ENCODE results near the gene PDE2A.

The PDE2A gene

DNA sequence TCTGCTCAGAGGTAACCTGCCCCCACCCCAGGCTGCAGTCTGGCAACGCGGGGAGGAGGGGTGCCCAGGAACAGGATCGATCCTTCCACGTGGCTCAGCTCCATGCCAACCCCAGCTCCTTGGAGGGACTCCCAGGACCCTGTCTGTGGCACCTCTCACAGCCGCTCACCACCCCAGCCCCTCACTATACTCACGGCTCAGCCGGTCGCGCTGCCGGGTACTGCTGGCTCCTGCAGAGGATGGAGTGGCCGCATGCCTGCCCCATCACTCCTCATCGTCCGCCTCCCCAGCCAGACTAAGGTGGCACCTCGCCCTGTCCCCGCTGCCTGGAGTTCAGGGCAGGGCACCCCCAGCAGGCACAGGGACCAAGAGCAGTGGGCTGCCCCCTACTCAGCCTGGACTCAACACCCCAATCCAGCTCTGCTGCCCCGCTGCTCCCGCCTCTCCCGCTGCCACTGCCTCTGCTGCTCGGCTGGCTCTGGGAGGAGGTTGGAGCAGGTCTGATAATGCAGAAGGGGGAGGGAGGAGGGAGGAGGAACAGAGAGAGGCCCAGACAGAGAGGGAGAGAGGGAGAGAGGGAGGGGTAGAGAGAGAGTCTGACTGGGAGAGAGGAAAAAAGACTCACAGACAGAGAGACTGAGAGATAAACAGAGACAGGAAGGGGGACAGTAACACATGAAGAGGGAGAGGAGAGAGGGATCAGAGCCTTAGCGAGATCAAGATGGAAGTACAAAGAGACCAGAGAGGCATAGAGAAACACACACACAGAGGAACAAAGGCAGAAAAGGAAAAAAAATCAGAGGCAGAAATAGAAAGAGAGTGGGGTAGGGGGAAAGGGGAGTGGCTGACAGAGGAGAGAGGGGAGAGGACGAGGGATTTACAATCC is at the start of gene PDE2A:
Gene PDE2A, minus strand, starts transcription at position 480 of the 886 bp plus-strand sequence. Its CDS starts 215 bp downstream, at position 265.
- no peak for DNase-seq

DNA sequence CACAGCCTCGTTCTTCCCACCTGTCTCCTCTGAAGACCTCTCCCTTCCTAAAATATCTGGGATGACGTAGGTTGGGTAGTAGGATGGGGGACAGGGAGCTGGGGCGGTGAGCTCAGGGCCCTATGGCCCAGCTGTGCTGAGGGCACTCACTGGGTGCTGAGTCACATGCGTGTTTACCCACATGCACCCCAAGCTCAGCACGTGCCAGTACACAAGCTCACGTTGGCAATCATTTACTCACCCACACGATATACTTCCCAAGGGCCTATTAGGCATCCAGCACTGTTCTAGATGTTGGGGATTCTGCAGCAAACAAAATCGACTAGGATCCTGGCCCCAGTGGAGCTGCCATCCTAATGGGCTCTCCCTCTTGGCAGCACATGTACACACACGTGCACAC is 49.3 kb upstream of the PDE2A start:
- no peak for DNase-seq

DNA sequence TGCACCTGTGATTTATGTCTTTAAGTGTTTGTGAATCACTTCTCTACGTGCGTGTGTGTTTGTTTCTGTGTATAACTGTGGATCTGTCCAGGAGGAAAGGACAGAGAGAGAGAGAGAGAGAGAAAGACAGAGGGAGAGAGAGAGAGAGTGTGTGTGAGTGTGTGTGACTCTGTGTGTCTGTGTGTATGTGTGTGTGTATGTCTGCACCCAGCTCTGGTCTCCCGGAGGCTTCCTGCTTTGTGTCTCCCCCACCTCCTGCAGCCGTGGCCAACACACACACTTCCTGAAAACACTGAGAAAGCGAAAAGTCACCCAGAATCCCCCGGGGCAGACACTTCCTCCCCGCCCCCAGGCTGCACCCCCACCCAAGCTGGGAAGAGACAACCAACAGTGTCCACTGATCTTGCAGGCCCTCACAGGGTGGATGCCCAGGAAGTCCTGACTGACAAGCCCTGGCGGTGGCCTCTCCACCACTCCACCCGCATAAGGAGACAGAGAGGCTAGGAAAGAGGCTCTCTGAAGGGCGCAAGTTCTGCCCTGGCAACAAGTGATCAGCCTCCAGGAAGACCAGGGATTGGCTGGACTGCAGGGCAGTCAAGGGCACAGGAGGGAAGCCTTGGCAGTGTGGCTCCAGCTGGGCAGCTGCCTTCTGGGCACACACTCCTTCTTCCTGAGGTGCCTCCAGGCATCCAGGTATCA is 48.0 kb upstream of the PDE2A start:
- peak; percentile 89 to 91 for DNase-seq

- peak; percentile 52 to 60 for DNase-seq
These were observed 47.4 kb upstream of the PDE2A start for GRCh38 chr11:72721689-72722049.

DNA sequence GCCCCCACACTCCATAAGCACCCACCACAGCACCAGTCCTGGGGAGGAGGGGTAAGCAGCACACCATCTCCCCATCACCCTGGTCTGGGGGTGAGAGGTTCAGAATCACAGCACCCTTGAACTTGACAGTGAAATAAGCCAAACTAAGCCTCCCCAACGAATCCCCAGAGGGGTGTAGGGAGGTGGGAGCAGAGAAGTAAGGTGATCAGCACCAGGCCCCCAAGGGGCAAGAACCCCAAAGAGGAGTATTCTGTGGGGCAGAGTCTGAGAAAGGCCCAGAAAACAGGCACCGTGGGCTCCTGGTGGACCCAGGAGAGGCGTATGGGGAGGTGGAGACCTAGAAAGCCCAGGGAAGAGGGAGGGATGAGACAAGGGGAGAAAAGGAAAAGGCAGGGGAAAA is 47.1 kb upstream of the PDE2A start:
- no peak for DNase-seq

DNA sequence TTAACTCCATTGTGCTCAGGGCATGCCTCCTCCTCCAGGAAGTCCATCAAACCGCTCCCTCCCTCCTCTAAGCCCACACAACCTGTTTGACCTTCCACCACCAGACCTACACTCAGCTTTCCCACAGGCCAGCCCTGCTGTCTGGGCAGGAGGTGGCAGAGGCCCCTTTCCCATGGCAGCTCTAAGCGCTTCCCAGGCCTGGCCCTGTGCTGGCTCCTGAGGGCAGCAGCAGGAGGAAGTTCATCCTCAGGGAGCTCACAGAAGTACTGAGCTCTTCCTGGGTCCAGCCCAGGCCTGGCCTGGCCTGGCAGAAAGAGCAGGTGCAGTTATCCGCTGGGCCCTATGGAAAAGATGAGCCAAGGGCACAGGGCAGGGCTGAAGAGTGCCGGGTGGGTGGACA is 46.6 kb upstream of the PDE2A start:
- DNase-seq: no peak

DNA sequence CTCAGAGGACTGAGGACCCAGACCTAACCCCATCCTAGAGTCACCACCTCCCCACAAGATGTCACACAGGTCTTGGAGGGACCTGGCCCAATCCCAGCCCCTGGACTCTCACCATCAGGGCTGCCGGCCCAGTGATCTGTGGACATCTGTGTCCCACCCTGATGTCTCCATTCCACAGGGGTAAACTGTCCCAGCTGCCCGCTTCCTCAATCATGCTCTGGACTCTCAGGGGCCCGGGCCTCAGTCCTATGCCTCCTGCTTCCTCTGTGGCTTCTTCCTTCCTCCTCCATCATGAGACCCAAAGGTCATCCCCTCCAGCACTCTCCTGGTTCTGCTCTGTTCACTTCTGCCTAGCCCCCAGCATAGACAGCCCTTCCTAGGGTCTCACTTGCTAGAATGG is 45.8 kb upstream of the PDE2A start:
- no peak for DNase-seq

DNA sequence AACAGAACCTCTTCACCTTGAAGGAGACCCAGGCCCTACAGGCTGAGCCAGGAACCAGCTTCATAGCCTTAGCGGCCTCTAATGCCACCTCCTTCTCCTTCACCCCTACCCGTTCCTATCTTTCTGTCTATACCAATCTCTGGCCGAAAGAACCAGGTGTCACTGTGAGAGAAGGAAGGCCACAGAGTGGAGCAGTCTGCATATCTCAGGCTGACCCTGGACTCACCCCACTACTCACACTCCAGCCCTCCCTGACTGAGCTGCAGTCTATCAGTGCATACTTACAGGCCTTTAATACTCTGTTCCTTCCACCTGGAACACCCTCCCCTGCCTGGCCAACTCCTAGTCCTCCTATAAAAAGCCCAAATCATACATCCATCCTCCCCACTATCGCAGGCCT is 45.3 kb upstream of the PDE2A start:
- no peak for DNase-seq

GRCh38 chr11:72719144-72719543 is 44.9 kb upstream of the PDE2A start:
- no peak for DNase-seq

DNA sequence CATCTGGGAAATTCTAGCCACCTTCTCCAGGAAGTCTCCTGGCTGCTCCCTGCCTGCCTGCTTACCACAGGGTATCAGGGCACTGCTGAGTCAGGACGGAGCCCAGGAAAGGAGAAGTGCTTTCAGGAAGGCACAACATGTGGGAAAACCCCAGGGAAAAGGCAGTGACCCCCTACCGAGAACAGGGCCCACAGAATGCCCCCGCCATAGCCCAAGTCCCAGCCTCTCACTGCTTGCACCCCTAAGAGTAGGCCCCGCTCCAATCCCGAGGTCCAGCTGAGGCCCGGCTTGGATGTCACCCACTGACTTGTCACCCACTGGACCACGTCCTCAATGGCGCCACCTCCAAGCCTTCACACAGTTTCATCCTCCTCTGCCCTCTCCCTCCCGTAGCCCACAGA is 43.9 kb upstream of the PDE2A start:
- DNase-seq: no peak

- no peak for DNase-seq
These were observed 42.7 kb upstream of the PDE2A start for GRCh38 chr11:72716788-72717435.

DNA sequence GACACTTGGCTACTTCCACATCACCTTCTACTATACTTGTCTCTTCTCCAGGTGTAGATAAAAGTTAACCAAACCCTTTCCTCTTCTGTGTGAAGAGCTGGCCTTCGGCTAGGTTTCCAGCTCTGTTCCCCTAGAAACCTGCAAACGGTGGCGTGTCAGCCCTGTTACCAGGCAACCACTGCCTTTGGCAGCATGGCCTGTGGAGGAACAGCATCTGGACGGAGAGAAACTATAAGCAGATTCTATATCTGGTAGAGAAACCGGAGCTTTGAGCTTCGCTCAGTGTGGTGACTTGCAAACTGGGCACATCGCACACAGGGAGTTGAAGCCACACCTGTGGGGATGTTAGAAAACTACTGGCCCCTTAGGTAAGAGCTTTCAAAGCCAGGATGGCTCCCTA is 42.1 kb upstream of the PDE2A start:
- no peak for DNase-seq

GRCh38 chr11:72712841-72713240 is 38.6 kb upstream of the PDE2A start:
- no peak for DNase-seq

DNA sequence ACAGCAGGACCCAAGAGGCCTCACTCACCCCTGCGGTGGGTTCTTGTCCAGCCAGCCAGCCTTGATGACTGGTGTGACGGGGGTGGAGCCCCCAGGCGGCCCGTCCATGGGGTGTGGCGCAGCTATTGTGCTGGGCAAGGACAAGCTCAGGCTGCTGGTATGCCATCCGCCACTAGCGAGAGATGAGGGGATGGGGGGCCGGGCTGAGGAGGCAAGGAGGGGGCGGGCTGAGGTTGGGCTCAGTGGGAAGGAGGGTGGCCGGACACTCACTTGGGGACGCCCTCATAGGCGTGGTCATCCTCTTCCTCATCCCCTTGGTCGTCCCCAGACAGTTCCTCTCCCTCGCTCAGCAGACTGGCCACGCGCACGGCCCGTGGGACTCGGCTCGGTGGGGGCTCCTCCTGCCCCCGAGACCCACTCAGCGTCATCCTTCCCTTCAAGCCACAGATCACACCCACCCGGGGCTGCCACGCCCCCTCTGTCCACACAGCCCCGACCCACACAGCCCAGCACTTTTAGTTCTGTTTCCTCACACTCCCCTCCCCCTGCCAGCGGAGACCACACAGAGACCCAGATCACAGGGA is 38.0 kb upstream of the PDE2A start:
- DNase-seq: no peak

DNA sequence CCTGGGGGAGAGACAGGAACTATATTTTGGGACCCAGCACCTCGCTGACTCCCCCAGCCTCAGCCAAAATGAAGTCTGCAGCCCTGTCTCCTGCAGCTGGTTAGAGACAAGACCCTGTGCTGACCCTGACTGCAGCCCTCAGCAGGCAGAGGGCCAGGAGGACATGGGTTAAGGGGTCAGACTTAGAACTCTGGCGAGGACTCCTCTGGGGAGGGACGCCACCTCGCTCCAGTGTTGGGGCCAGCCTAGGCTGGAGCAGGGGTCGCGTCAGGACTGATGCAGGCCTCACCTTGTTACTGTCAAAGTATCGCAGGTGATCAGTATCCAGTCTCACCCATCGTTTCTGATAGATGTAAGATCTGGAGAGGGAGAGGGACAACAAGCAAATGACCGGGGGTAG is 36.9 kb upstream of the PDE2A start:
- DNase-seq: no peak

DNA sequence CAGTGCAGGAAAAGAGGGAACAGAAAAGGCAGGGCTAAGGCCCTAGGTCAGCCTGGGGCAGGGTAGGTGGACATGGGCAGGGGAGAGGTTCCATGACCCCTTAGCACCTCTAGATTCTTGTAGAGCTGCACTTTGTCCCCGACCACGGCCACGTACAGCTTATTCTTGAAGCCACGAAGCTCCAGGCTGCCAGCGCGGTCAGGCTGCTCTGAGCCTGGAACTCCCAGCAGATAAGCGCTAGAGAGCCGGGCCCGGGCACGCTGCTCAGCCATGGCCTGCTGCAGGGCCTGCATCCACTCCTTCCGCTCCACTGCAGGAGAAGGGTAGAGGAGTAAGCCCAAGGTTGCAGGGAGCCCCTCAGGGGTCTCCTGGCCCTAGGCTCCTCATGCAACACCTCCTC is 36.1 kb upstream of the PDE2A start:
- DNase-seq: no peak

DNA sequence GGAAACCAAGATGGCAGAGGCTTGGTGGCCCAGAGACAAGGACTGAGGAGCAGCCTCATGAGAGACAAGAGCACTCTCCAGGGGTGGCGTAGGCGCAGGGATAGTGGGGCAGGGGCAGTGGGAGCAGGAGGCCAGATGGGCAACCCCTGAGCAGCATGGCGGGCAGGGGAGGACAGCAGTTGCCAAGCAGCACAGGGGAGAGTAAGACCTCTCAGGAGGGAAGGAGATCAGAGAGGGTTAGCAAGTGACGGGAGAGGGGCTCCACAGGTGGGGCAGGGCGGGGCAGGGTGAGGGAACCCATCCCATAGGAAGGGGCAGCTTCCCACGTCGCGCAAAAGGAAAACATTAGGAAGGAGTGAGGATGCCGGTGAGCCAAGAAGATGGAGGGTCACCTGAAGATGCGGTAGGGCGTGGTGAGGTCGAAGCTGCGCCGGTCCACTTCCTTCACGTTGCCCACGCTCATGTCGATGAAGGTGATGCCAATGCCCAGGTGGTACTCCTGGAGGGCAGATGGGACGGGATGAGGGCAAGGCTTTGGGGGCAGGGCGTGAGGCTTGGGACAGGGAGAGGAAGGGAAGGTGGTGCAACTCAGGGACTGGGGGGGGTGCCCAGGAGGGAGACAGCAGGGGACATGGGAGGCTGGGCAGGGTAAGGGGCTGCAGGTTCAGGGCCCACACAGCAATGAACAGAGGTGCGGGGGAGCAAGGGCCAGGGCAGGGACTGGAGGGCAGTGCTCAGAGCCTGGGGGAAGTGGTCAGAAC is 35.4 kb upstream of the PDE2A start:
- DNase-seq: no peak

- DNase-seq: no peak
These were observed 32.8 kb upstream of the PDE2A start for GRCh38 chr11:72707032-72707431.

DNA sequence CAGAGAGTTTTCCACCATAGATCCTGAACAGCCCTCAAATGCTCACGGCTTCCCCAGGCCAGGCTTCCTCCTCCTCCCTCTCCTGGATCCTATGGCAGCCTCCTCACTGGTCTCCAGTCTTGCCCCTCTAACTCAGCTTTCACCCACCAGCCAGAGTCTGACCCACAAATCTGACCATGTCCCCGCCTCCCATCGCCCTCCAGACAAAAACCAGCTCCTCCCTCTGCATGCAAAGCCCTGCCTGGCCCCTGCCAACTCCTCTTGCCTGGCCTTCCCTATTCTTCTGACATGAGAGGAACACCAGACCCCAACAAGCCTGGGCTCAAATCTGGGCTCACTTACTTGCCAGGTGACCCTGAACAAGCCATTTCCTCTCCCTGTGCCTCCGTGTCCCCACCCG is 32.4 kb upstream of the PDE2A start:
- no peak for DNase-seq

DNA sequence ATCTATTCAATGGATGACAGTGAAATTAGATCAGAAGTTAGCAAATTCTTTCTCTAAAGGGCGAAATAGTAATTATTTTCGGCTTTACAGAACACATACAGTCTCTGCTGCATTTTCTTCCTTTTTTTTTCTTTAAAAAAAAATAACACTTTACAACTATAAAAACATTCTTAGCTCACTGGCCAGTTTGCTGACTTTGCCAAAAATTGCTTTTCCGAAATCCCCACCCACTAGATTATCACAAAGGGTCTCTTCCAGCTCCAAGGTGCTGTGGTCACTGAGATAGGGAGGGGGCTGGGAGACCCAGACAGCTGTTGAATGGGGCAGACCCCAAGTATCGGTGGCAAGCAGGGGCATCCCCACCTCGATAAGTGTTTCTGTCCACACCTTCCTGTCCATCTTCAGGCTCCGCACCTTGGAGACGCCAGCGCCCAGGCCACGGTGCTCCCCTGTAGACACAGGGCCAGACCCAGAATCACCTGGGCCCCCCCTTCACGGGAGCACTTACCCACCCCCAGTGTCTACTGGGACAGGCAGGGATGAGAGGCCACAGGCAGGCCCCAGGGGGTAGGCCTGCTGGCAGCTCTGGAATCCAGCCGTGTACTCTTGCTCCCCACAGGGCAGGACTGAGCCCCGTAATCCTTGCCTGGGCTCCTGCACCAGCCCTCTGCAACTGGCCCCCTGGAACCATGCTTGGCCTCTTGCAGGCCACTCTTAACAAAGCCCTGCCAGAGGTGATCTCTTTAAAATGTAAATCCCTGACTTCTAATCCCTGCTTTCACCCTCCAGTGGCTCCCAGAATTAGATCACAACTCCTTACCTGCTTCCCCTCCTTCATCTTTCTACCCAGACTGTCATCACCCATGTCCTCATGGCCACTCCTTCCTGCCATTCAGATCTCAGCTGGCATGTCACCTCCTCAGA is 31.5 kb upstream of the PDE2A start:
- DNase-seq: no peak

DNA sequence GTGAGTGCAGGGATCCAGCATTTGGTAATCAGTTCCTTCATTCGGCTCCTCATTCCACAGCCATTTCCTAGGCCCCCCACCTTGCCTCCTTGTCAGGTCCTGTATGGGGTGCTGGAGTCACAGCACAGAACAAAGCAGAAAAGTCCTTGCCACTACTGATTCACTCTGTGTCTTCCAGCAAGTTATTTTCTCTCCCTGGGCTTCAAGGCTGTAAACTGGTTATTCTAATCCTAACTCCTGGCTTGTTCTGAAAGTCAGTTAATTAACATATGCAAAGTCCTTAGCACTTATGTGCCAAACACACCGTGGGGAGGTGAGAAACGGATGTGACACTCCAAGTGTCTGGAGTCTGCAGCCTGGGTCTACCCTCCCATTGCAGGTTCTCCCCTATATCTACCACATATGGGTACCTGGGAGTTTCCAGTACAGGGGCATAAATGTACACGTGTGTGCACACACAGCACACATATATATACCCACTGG is 30.6 kb upstream of the PDE2A start:
- no peak for DNase-seq

Data from activated T-cell treated with anti-CD3 and anti-CD28 coated beads, Interleukin-2, amount 50 U/mL, for 48 hours (primary cell).